Ovary (tissue), 3 donors: Measurements from ENCODE around the gene SLA2.

Experiments
- CTCF ChIP-seq, 3 donors: fragments of 450-650 bp in 2 of 3; fragments of 200-600 bp in 1 of 3; IDR thresholded peaks; one replicate each; pipeline versions ENCODE4 v1.5.1 to v1.8.0; 2016 to 2022; ENCODE audit warnings: antibody characterized with exemption in 3 of 3, mild to moderate bottlenecking in 1 of 3
- EP300 ChIP-seq: sonication (generic); formaldehyde crosslinking; IDR thresholded peaks from one replicate; pipeline ENCODE4 v1.6.1; 2017; ENCODE audit warnings: antibody characterized with exemption
- POLR2A ChIP-seq: fragments of 450-650 bp; IDR thresholded peaks from one replicate; pipeline ENCODE4 v1.6.1; 2017; ENCODE audit warnings: antibody characterized with exemption, mild to moderate bottlenecking, moderate library complexity
- donor health status: DM: no; HTN: no; CAD: no.

GRCh38 chr20:36655004-36655403 lies 9.0 kb upstream of the SLA2 start:
- TF ChIP-seq CTCF (IDR thresholded peaks at IDR 0.05) (no peak), POLR2A (no peak), EP300 (no peak)
